GM23338 (cell line): ENCODE measurements around the gene LRMDA.

ENCODE experiments used
- CTCF ChIP-seq, 2 experiments: fragments of 200-600 bp in 1 of 2; sonication (generic) in 1 of 2; conservative IDR thresholded peaks; 2 replicates each; pipeline versions ENCODE4 v1.5.1 to v1.6.1; 2016 to 2017; ENCODE audit warnings: antibody characterized with exemption in 2 of 2, low read depth in 2 of 2, mild to moderate bottlenecking in 2 of 2, moderate library complexity in 1 of 2
- ETS1 ChIP-seq: IDR thresholded peaks from 2 replicates; pipeline ENCODE4 v1.6.1; 2016; ENCODE audit warnings: antibody characterized with exemption
- EZH2 ChIP-seq: fragments of 200-600 bp; sonication (generic); IDR thresholded peaks from one replicate; pipeline ENCODE4 v1.8.0; 2017; ENCODE audit warnings: antibody characterized with exemption, mild to moderate bottlenecking, low read depth; ENCODE audit not compliant: unreplicated experiment
- JUNB ChIP-seq: IDR thresholded peaks from one replicate; pipeline ENCODE4 v1.6.1; 2016; ENCODE audit warnings: antibody characterized with exemption; ENCODE audit not compliant: unreplicated experiment
- POLR2AphosphoS5 ChIP-seq: IDR thresholded peaks from 2 replicates; pipeline ENCODE4 v1.6.1; 2016; ENCODE audit warnings: antibody characterized with exemption, low read depth
- REST ChIP-seq: IDR thresholded peaks from one replicate; pipeline ENCODE4 v1.6.1; 2018; ENCODE audit warnings: antibody characterized with exemption; ENCODE audit not compliant: unreplicated experiment
- ZNF331 ChIP-seq: fragments of 250-450 bp; sonication (Bioruptor Pico); IDR thresholded peaks from 2 replicates; pipeline ENCODE4 v1.5.0; 2020; ENCODE audit warnings: low read depth, mild to moderate bottlenecking, moderate library complexity
- ZNF462 ChIP-seq: fragments of 250-450 bp; sonication (Bioruptor Pico); IDR thresholded peaks from 2 replicates; pipeline ENCODE4 v1.5.0; 2020; ENCODE audit warnings: mild to moderate bottlenecking, moderate library complexity

- no peak for TF ChIP-seq CTCF (conservative IDR thresholded peaks at IDR 0.05; ENCODE audit: low read depth in 2 of 2)
- TF ChIP-seq EZH2 = no peak
- TF ChIP-seq ZNF331 (CRISPR knock-in tag) = no peak
- TF ChIP-seq POLR2AphosphoS5 = no peak
- no peak for TF ChIP-seq ZNF462 (CRISPR knock-in tag)
- TF ChIP-seq REST = no peak
- TF ChIP-seq ETS1 = no peak
- no peak for TF ChIP-seq JUNB
Measured at GRCh38 chr10:76252733-76253132, 821.3 kb downstream of the LRMDA start.
